ENCODE measurements around the gene PCNT. TPM values are rescaled to one million over a fixed set of nuclear protein-coding genes. Genes with fewer than 3 reads are reported as not detected.

The PCNT gene
- total and polyA plus RNA-seq, 7 donors = 99.4 to 642 (median 248) TPM

DNA sequence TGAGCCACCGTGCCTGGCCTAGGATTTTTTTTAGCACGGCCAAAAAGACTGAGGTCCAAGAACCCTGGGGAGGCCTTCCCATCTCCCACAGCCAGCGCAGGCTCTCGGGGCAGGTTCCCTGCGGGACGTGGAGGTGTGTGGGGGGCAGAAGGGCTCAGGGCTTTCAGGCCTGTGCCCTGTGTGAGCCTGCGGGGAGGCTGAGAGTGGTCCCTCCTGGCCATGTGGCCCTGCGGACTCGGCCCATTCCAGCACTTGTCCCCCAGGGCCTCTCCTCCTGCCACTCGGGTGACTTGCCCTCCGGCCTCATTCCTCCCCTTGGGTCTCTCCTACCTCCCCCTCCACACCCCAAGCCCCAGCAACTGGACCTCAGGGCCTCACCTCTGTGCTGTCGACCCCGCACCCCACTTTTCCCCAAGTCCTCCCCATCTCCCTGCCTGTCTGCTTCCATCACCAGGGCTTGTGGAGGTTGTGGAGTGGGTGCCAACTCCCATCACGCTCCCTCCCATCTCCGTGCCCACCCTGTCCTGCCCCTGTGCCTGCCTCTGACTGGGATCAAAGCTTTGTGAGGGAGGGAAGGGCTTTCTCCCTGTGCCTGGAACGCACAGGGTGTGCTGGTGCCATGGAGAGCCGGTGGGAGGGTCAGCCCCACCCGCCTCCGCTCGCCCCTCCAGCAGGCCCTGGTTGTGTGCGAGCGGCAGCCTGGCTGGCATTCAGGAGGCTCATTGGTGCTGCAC is 102.5 kb downstream of the PCNT start:
- Histone ChIP-seq H3K9me3 (no peaks in the 10 kb centered on the region), H3K27me3 (ENCODE audit: insufficient read depth in 3 of 3, low read length in 2 of 3) (no peaks in the 10 kb centered on the region), H3K36me3 (ENCODE audit: insufficient read depth in 1 of 2, low read depth in 1 of 2) (peaks cover 22 to 95% of the 10 kb centered on the region in 2 donors), H3K4me3 (no peak overlapping the region), H3K27ac (no peak overlapping the region), H3K4me1 (no peaks in the 10 kb centered on the region)
- intact Hi-C loops (cut with DNase I) = loop anchor here in 1 of 2 donors (10.0 kb wide), 1 partner anchor 182 kb away; no protein-coding TSS in a partner anchor
- TF ChIP-seq, protein P1, sequence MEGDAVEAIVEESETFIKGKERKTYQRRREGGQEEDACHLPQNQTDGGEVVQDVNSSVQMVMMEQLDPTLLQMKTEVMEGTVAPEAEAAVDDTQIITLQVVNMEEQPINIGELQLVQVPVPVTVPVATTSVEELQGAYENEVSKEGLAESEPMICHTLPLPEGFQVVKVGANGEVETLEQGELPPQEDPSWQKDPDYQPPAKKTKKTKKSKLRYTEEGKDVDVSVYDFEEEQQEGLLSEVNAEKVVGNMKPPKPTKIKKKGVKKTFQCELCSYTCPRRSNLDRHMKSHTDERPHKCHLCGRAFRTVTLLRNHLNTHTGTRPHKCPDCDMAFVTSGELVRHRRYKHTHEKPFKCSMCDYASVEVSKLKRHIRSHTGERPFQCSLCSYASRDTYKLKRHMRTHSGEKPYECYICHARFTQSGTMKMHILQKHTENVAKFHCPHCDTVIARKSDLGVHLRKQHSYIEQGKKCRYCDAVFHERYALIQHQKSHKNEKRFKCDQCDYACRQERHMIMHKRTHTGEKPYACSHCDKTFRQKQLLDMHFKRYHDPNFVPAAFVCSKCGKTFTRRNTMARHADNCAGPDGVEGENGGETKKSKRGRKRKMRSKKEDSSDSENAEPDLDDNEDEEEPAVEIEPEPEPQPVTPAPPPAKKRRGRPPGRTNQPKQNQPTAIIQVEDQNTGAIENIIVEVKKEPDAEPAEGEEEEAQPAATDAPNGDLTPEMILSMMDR (IDR thresholded peaks at IDR 0.05) = no peak
- peak in 1 of 2 donors; percentile 46 for DNase-seq
- WGBS, 3 donors = 86 to 92% (median 89%) methylated on average over 22 of the region's 22 CpGs
- no peak for ATAC-seq

DNA sequence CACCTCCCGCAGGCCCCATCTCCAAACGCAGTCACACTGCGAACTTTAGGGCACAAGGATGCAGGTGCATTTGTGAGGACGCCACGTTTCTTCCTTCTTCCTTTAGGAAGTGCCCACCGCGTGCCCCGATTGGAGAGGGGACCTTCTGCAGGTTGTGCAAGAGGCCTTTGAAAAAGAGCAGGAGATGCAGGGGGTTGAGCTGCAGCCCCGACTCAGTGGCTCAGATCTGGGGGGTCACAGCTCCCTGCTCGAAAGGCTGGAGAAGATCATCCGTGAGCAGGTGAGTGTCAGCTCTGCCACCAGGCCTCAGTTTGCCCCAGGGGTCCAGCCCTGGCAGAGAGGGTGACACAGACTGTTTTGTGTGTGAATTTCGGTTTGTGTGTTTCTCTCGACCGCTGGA is 103.6 kb downstream of the PCNT start:
- Histone ChIP-seq H3K9me3 (no peaks in the 10 kb centered on the region), H3K27ac (no peak overlapping the region), H3K4me1 (no peaks in the 10 kb centered on the region), H3K27me3 (ENCODE audit: insufficient read depth in 3 of 3, low read length in 2 of 3) (no peaks in the 10 kb centered on the region), H3K4me3 (no peak overlapping the region), H3K36me3 (ENCODE audit: insufficient read depth in 1 of 2, low read depth in 1 of 2) (peaks cover 15 to 95% of the 10 kb centered on the region in 2 donors)
- intact Hi-C loops (cut with DNase I) = loop anchor here in 1 of 2 donors (10.0 kb wide), 1 partner anchor 183 kb away; no protein-coding TSS in a partner anchor
- TF ChIP-seq, protein P1 (IDR thresholded peaks at IDR 0.05) = no peak
- DNase-seq (peak in 1 of 2 donors; percentile 23), ATAC-seq (no peak)
- WGBS, 3 donors = 93 to 94% (median 93%) methylated on average over 14 of the region's 14 CpGs

DNA sequence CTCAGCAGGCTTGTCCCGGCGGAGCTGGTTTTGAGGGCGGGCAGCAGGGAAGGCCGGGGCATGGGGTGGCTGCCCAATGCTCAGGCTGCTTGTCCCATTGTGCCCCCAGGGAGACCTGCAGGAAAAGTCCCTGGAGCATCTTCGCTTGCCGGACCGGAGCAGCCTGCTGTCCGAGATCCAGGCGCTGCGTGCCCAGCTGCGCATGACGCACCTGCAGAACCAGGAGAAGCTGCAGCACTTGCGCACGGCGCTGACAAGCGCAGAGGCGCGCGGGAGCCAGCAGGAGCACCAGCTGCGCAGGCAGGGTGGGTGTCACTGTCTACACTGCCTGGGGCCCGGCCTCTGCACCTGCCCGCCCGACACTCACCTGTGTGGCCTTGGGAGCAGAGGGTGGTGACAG is 104.3 kb downstream of the PCNT start:
- H3K9me3 ChIP-seq = no peaks in the 10 kb centered on the region
- H3K27ac ChIP-seq = no peak overlapping the region
- H3K4me1 ChIP-seq = no peaks in the 10 kb centered on the region
- intact Hi-C loops (cut with DNase I) = loop anchor here in 1 of 2 donors (10.0 kb wide), 1 partner anchor 183 kb away; no protein-coding TSS in a partner anchor
- peaks cover 15 to 95% of the 10 kb centered on the region in 2 donors for H3K36me3 ChIP-seq (ENCODE audit: insufficient read depth in 1 of 2, low read depth in 1 of 2)
- TF ChIP-seq, protein P1 (IDR thresholded peaks at IDR 0.05) = no peak
- 89 to 96% (median 92%) methylated on average over 23 of the region's 23 CpGs for WGBS, 3 donors
- DNase-seq = peak in 1 of 2 donors; percentile 51
- H3K4me3 ChIP-seq = no peak overlapping the region
- H3K27me3 ChIP-seq (ENCODE audit: insufficient read depth in 3 of 3, low read length in 2 of 3) = no peaks in the 10 kb centered on the region
- ATAC-seq = no peak

DNA sequence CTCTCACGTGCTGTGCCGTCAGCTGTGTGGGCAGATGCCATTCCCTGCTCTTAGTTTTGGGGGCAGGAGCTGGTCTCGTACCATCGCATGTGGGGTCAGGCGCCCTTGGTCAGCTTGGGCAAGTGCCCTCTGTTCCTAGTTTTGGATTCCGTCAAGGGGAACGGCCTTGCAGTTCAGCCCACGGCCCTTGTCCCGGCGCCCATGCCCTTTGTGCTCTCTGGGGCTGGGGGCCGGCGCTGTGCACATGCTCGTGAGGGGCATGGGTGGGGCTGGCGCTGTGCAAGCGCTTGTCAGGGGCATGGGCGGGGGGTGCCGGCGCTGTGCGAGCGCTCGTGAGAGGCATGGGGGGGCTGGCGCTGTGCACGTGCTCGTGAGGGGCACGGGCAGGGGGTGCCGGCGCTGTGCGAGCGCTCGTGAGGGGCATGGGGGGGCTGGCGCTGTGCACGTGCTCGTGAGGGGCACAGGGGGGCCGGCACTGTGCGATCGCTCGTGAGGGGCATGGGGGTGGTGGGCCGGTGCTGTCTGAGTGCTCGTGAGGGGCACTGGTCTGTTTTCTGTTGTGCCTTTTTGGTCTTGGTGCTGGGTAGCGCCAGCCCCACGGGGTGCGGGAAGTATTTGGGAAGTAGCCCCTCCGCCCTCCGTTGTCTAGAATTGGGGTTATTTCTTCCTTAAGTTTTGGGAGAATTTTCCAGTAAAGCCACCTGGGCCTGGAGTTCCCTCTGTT is 105.2 kb downstream of the PCNT start:
- ATAC-seq (peak in 1 of 4 donors; percentile 2), DNase-seq (peak in 1 of 2 donors; percentile 46)
- H3K27ac ChIP-seq = no peak overlapping the region
- no peaks in the 10 kb centered on the region for H3K4me1 ChIP-seq
- 91 to 94% (median 93%) methylated on average over 34 to 44 of the region's 44 CpGs for WGBS, 3 donors
- H3K4me3 ChIP-seq = no peak overlapping the region
- H3K27me3 ChIP-seq (ENCODE audit: insufficient read depth in 3 of 3, low read length in 2 of 3) = no peaks in the 10 kb centered on the region
- peaks cover 15 to 99% of the 10 kb centered on the region in 2 donors for H3K36me3 ChIP-seq (ENCODE audit: insufficient read depth in 1 of 2, low read depth in 1 of 2)
- intact Hi-C loops (cut with DNase I) = loop anchor here in 1 of 2 donors (10.0 kb wide), 1 partner anchor 184 kb away; no protein-coding TSS in a partner anchor
- TF ChIP-seq, protein P1 (IDR thresholded peaks at IDR 0.05) = no peak
- no peaks in the 10 kb centered on the region for H3K9me3 ChIP-seq

Measured in psoas muscle (tissue), 8 donors.